ENCODE measurements around the gene MPPED2. TPM values are rescaled to one million over a fixed set of nuclear protein-coding genes. Genes with fewer than 3 reads are reported as not detected.

The MPPED2 gene
- polyA plus RNA-seq, 1 donor (not counting 4 experiments of a cell fraction or from before 2014, with no cell fraction given), result not detected

DNA sequence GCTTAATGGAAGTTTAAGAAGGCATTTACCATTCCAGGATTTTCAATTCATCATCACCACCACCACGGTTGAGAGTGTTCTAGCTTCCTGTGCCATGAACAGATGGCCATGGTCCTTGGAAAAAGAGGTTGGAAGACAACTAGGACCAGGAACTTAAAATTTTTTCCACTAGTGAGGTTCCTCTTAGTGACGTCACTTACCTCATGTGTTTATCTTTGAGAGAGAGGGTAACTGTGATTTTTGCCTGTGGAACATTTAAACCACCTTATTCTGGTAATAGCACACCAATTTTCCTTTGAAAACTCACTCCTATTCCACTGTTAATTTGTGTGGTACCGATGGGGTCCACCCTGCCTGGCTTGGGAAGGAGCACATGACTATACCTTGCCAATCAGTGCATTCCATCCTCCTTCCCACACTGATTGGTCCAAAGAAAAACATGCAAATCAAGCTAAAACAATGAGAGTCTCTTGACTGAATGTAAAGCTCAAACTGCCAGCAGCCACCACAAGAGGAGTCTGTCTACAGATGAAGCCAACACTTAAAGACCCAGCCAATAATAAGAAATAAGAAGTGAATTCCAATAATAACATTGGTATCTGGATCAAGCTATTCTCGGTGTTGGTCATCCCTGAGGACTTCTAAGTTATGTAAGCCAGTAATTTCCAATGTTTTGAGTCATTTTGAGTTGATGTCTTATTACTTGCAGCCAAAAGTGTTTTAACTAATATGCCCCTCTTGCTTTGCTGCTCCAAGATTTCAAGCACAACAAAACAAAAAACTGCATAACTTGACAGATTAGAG, 111.8 kb downstream of the MPPED2 start:
- no peaks in the 10 kb centered on the region for H3K27me3 ChIP-seq (ENCODE audit: control insufficient read depth, extremely low read depth, insufficient read depth, low read length)
- no peaks in the 10 kb centered on the region for H3K4me1 ChIP-seq (ENCODE audit: control insufficient read depth, extremely low read depth, insufficient read depth, low read length)
- no peaks in the 10 kb centered on the region for H3K79me2 ChIP-seq (ENCODE audit: control insufficient read depth, insufficient read depth, low read length)
- no peak overlapping the region for H3K9ac ChIP-seq (ENCODE audit: control insufficient read depth, extremely low read depth, insufficient read depth, low read length)
- H3K4me3 ChIP-seq (ENCODE audit: control insufficient read depth in 2 of 3, extremely low read depth in 1 of 3, insufficient read depth in 2 of 3, low read depth in 1 of 3, low read length in 3 of 3), result no peak overlapping the region
- no peak overlapping the region for H3K27ac ChIP-seq (ENCODE audit: control insufficient read depth, insufficient read depth, low read length)
- H4K20me1 ChIP-seq (ENCODE audit: control insufficient read depth, extremely low read depth, insufficient read depth, low read length), result no peaks in the 10 kb centered on the region
- FAIRE-seq (no peak), DNase-seq (ENCODE audit: low read depth, low spot score) (no peak)
- no peaks in the 10 kb centered on the region for H3K36me3 ChIP-seq (ENCODE audit: control insufficient read depth in 2 of 2, extremely low read depth in 1 of 2, insufficient read depth in 2 of 2, low read length in 2 of 2)
- H3K9me1 ChIP-seq (ENCODE audit: control insufficient read depth, extremely low read depth, insufficient read depth, low read length), result no peaks in the 10 kb centered on the region
- H3K4me2 ChIP-seq (ENCODE audit: control insufficient read depth, extremely low read depth, insufficient read depth, low read depth, low read length), result no peak overlapping the region
- no peaks in the 10 kb centered on the region for H3K9me3 ChIP-seq (ENCODE audit: control insufficient read depth, low read depth, low read length)
- TF ChIP-seq EZH2 (IDR thresholded peaks at IDR 0.05; ENCODE audit: low read length), result no peak
- TF ChIP-seq, protein P1, sequence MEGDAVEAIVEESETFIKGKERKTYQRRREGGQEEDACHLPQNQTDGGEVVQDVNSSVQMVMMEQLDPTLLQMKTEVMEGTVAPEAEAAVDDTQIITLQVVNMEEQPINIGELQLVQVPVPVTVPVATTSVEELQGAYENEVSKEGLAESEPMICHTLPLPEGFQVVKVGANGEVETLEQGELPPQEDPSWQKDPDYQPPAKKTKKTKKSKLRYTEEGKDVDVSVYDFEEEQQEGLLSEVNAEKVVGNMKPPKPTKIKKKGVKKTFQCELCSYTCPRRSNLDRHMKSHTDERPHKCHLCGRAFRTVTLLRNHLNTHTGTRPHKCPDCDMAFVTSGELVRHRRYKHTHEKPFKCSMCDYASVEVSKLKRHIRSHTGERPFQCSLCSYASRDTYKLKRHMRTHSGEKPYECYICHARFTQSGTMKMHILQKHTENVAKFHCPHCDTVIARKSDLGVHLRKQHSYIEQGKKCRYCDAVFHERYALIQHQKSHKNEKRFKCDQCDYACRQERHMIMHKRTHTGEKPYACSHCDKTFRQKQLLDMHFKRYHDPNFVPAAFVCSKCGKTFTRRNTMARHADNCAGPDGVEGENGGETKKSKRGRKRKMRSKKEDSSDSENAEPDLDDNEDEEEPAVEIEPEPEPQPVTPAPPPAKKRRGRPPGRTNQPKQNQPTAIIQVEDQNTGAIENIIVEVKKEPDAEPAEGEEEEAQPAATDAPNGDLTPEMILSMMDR (optimal IDR thresholded peaks at IDR 0.05 in 1 of 3, IDR thresholded peaks at IDR 0.05 in 1 of 3, conservative IDR thresholded peaks at IDR 0.05 in 1 of 3; ENCODE audit: extremely low read depth in 1 of 3, insufficient read depth in 2 of 3, low read length in 3 of 3), result no peak
- dilution Hi-C loops (cut with MboI; ENCODE audit: extremely low pct_ligation_motif_present, low sequenced_read_pairs), result no loop called here
- no peak overlapping the region for H2AFZ ChIP-seq (ENCODE audit: control insufficient read depth, low read length)

DNA sequence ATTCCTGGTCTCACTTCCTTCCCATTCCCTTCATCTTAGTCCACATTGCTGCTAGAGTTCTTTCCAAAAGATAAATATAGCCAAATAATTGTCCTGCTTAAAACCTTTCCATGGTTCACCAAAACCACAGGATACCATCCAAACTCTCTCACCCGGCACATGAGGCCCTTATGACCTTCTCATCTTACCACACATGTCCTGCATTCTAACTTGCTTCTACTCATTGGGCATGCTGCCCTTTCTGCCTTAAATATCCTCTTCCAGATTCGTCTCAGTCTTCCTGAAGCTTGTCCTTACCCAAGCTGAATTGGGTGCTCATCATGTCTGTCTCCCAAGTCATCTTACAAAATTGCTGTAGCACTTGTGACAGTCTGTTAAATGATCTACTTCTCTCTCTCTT, 114.9 kb downstream of the MPPED2 start:
- Histone ChIP-seq H3K4me3 (ENCODE audit: control insufficient read depth in 2 of 3, extremely low read depth in 1 of 3, insufficient read depth in 2 of 3, low read depth in 1 of 3, low read length in 3 of 3) (no peak overlapping the region), H3K27me3 (ENCODE audit: control insufficient read depth, extremely low read depth, insufficient read depth, low read length) (no peaks in the 10 kb centered on the region), H3K79me2 (ENCODE audit: control insufficient read depth, insufficient read depth, low read length) (no peaks in the 10 kb centered on the region), H3K4me1 (ENCODE audit: control insufficient read depth, extremely low read depth, insufficient read depth, low read length) (no peaks in the 10 kb centered on the region), H4K20me1 (ENCODE audit: control insufficient read depth, extremely low read depth, insufficient read depth, low read length) (no peaks in the 10 kb centered on the region), H3K27ac (ENCODE audit: control insufficient read depth, insufficient read depth, low read length) (no peak overlapping the region), H2AFZ (ENCODE audit: control insufficient read depth, low read length) (no peak overlapping the region), H3K9me3 (ENCODE audit: control insufficient read depth, low read depth, low read length) (no peaks in the 10 kb centered on the region), H3K4me2 (ENCODE audit: control insufficient read depth, extremely low read depth, insufficient read depth, low read depth, low read length) (no peak overlapping the region), H3K9ac (ENCODE audit: control insufficient read depth, extremely low read depth, insufficient read depth, low read length) (no peak overlapping the region), H3K36me3 (ENCODE audit: control insufficient read depth in 2 of 2, extremely low read depth in 1 of 2, insufficient read depth in 2 of 2, low read length in 2 of 2) (no peaks in the 10 kb centered on the region), H3K9me1 (ENCODE audit: control insufficient read depth, extremely low read depth, insufficient read depth, low read length) (no peaks in the 10 kb centered on the region)
- FAIRE-seq, result no peak
- TF ChIP-seq EZH2 (IDR thresholded peaks at IDR 0.05; ENCODE audit: low read length), result no peak
- TF ChIP-seq, protein P1 (optimal IDR thresholded peaks at IDR 0.05 in 1 of 3, IDR thresholded peaks at IDR 0.05 in 1 of 3, conservative IDR thresholded peaks at IDR 0.05 in 1 of 3; ENCODE audit: extremely low read depth in 1 of 3, insufficient read depth in 2 of 3, low read length in 3 of 3), result no peak
- no peak for DNase-seq (ENCODE audit: low read depth, low spot score)
- dilution Hi-C loops (cut with MboI; ENCODE audit: extremely low pct_ligation_motif_present, low sequenced_read_pairs), result no loop called here

Measured in keratinocyte (primary cell).